PC-3 (cell line): ENCODE results near the gene PKN2. TPM values are rescaled to one million over a fixed set of nuclear protein-coding genes. Genes with fewer than 3 reads are reported as not detected.

ENCODE experiments used
- ATAC-seq: fragments of 200-7000 bp; cut with Tn5 transposase; 2 replicates; pipeline ENCODE4 v1.9.1; 2020; ENCODE audit warnings: mild to moderate bottlenecking, moderate library complexity
- Bru-seq: library from RNA; stranded (reverse); fragments of 400-500 nt; gene quantifications from one replicate; lab custom pipeline; 2021; lab: Mats Ljungman, UMichigan
- BruChase-seq, 2 experiments: library from RNA; stranded (reverse); fragments of 400-500 nt; gene quantifications; one replicate each; lab custom pipeline; 2021; lab: Mats Ljungman, UMichigan
- BruUV-seq: library from RNA; stranded (reverse); fragments of 400-500 nt; replicated peaks from 2 replicates; lab custom pipeline; 2021; lab: Mats Ljungman, UMichigan
- CTCF ChIA-PET: fragments of 300-600 bp; sonication (Branson Sonifier 250); formaldehyde crosslinking; loops from one replicate; lab custom pipeline; 2022; ENCODE audit warnings: antibody characterized with exemption; lab: Charles Lee
- POLR2A ChIA-PET: fragments of 300-600 bp; sonication (Branson Sonifier 250); formaldehyde crosslinking; loops from one replicate; lab custom pipeline; 2022; ENCODE audit warnings: antibody characterized with exemption; ENCODE audit not compliant: unreplicated experiment; lab: Charles Lee
- DNase-seq: peaks from one replicate; pipeline ENCODE4 v3.0.0-alpha.2; 2015
- H2AFZ ChIP-seq: fragments of 300-600 bp; sonication (generic); 2 replicates; pipeline ENCODE4 v1.6.0; 2016; ENCODE audit warnings: antibody characterized with exemption, low read length
- H3F3A ChIP-seq: fragments of 300-600 bp; sonication (generic); one replicate; pipeline ENCODE4 v1.6.0; 2017; ENCODE audit warnings: antibody characterized with exemption, low read length, control low read depth, mild to moderate bottlenecking; ENCODE audit not compliant: unreplicated experiment
- H3K27ac ChIP-seq: fragments of 300-600 bp; sonication (generic); 2 replicates; pipeline ENCODE4 v1.5.1; 2016; ENCODE audit warnings: mild to moderate bottlenecking, low read length
- H3K27me3 ChIP-seq: fragments of 300-600 bp; sonication (generic); 2 replicates; pipeline ENCODE4 v1.6.1; 2016; ENCODE audit warnings: low read length, mixed read lengths
- H3K36me3 ChIP-seq: fragments of 300-600 bp; sonication (generic); 2 replicates; pipeline ENCODE4 v1.6.1; 2016; ENCODE audit warnings: low read depth, mixed run types, low read length, mixed read lengths
- H3K4me1 ChIP-seq: fragments of 300-600 bp; sonication (generic); 2 replicates; pipeline ENCODE4 v1.5.1; 2016; ENCODE audit warnings: low read length; ENCODE audit not compliant: insufficient read depth
- H3K4me2 ChIP-seq: fragments of 300-600 bp; sonication (generic); 2 replicates; pipeline ENCODE4 v1.6.0; 2016; ENCODE audit warnings: low read length
- H3K4me3 ChIP-seq: fragments of 300-600 bp; sonication (generic); 2 replicates; pipeline ENCODE4 v1.5.1; 2016; ENCODE audit warnings: mild to moderate bottlenecking, low read length, mixed read lengths
- H3K79me2 ChIP-seq: fragments of 300-600 bp; sonication (generic); 2 replicates; pipeline ENCODE4 v1.6.1; 2017; ENCODE audit warnings: low read length, mixed read lengths
- H3K9ac ChIP-seq: fragments of 300-600 bp; sonication (generic); 2 replicates; pipeline ENCODE4 v1.6.0; 2016; ENCODE audit warnings: mild to moderate bottlenecking, low read length
- H3K9me2 ChIP-seq: fragments of 300-600 bp; sonication (generic); replicated peaks from 2 replicates; pipeline ENCODE4 v1.6.1; 2016; ENCODE audit warnings: mixed run types, low read length, mixed read lengths
- H3K9me3 ChIP-seq: fragments of 300-600 bp; sonication (generic); 2 replicates; pipeline ENCODE4 v1.6.1; 2016; ENCODE audit warnings: low read length, mixed read lengths
- H4K20me1 ChIP-seq: fragments of 300-600 bp; sonication (generic); 2 replicates; pipeline ENCODE4 v1.6.1; 2016; ENCODE audit warnings: low read length, mixed read lengths
- CTCF ChIP-seq: fragments of 300-600 bp; sonication (generic); conservative IDR thresholded peaks from 2 replicates; pipeline ENCODE4 v1.5.1; 2017; ENCODE audit warnings: antibody characterized with exemption, low read depth, mild to moderate bottlenecking, low read length
- EZH2 ChIP-seq: fragments of 300-600 bp; sonication (generic); IDR thresholded peaks from one replicate; pipeline ENCODE4 v1.6.1; 2017; ENCODE audit warnings: antibody characterized with exemption, mild to moderate bottlenecking, low read length; ENCODE audit not compliant: unreplicated experiment
- EZH2phosphoT487 ChIP-seq: fragments of 300-600 bp; sonication (generic); IDR thresholded peaks from 2 replicates; pipeline ENCODE4 v1.6.1; 2018; ENCODE audit warnings: mild to moderate bottlenecking, antibody characterized with exemption, low read length, borderline replicate concordance
- intact Hi-C: fragments of 100-400 bp; cut with micrococcal nuclease; formaldehyde crosslinking; loops from 2 replicates; pipeline ENCODE4 v1.9.0; 2023
- long read RNA-seq: library from polyadenylated mRNA; unstranded; transcript quantifications from one replicate; pipeline ENCODE4 v2.0.0, GENCODE V29; 2021; ENCODE audit not compliant: unreplicated experiment
- total RNA-seq: library from RNA; depleted of rRNA; stranded (reverse); fragments of >200 nt; gene quantifications from 2 replicates; pipeline ENCODE4 v1.2.3, GENCODE V29; 2014; rRNA removed

PKN2 gene
- total RNA-seq = 20.8 and 36.1 TPM in 2 replicates
- Bru-seq, nascent RNA = percentile 88 among the genes with signal in this experiment
- BruChase-seq, experiment 1, labeled RNA remaining after a 6-hour chase = percentile 78 among the genes with signal in this experiment
- BruChase-seq, experiment 2, labeled RNA remaining after a 2-hour chase = percentile 85 among the genes with signal in this experiment
- long read RNA-seq, full-length matches to known transcripts = 39 of 76 reads
- long read RNA-seq, partial matches to known transcripts = 28 of 76 reads
- long read RNA-seq, other reads (novel, unspliced or antisense) = 9 of 76 reads

- Histone ChIP-seq H3K4me1 (peaks cover 38% of the 10 kb centered on the region), H2AFZ (peak within 1 kb of the TSS; percentile 92), H3K36me3 (no peaks in the 10 kb centered on the region), H3F3A (no peaks in the 10 kb centered on the region), H3K27ac (peak within 1 kb of the TSS; percentile 86), H3K4me2 (peak within 1 kb of the TSS; percentile 99), H3K9me3 (no peaks in the 10 kb centered on the region), H3K79me2 (peaks cover 50% of the 10 kb centered on the region), H4K20me1 (peaks cover 24% of the 10 kb centered on the region), H3K9me2 (no peaks in the 10 kb centered on the region), H3K4me3 (peak within 1 kb of the TSS; percentile 84), H3K27me3 (no peaks in the 10 kb centered on the region), H3K9ac (peak within 1 kb of the TSS; percentile 90)
- BruUV-seq = TSS peak; percentile 88
- DNase-seq (peak; percentile 99), ATAC-seq (peak; percentile 88)
- CTCF ChIA-PET = interaction anchor here (0.6 to 1.5 kb wide), 3 partner anchors 28 to 79 kb away, joined by 3 to 7 read pairs (median 4); no protein-coding TSS in a partner anchor
- intact Hi-C loops = loop anchor here (2.0 to 5.0 kb wide), 3 partner anchors 47 to 208 kb away; partner anchors contain the start of gene GTF2B
- no peak for TF ChIP-seq EZH2
- 0 out of 2 replicates have a peak, but pooled peaks have one; percentile 8 for TF ChIP-seq CTCF
- POLR2A ChIA-PET = interaction anchor here (0.6 to 0.7 kb wide), 4 partner anchors 19 to 874 kb away, joined by 3 to 8 read pairs (median 6); no protein-coding TSS in a partner anchor
These were observed at the start of gene PKN2 for GRCh38 chr1:88683541-88684481. Gene PKN2, plus strand, starts transcription at chr1:88684273. Its CDS starts 308 bp downstream, at chr1:88684581.

GRCh38 chr1:88634538-88634937 lies 49.5 kb upstream of the PKN2 start:
- BruUV-seq = no TSS peak

More at GRCh38 chr1:88634538-88634937, 49.5 kb upstream of the PKN2 start:
- Histone ChIP-seq H3K27me3 (no peaks in the 10 kb centered on the region), H2AFZ (no peak overlapping the region), H3K79me2 (no peaks in the 10 kb centered on the region), H3K9me2 (no peaks in the 10 kb centered on the region), H3K4me2 (no peak overlapping the region), H3K4me3 (no peak overlapping the region), H3F3A (no peaks in the 10 kb centered on the region), H4K20me1 (no peaks in the 10 kb centered on the region), H3K9me3 (no peaks in the 10 kb centered on the region; the same call in 1 of the 2 replicates), H3K9ac (no peak overlapping the region), H3K27ac (no peak overlapping the region), H3K36me3 (no peaks in the 10 kb centered on the region), H3K4me1 (no peaks in the 10 kb centered on the region)
- intact Hi-C loops = no loop called here
- CTCF ChIA-PET = no interaction called here
- ATAC-seq (no peak), DNase-seq (no peak)
- POLR2A ChIA-PET = no interaction called here
- TF ChIP-seq EZH2 = no peak
- TF ChIP-seq CTCF = no peak
- no peak for TF ChIP-seq EZH2phosphoT487
